ENCODE results near the gene GPC3. TPM values are rescaled to one million over a fixed set of nuclear protein-coding genes. Genes with fewer than 3 reads are reported as not detected.

The GPC3 gene
- total RNA-seq, 1 donor from 2014 or later = 15.5 TPM

- no peaks in the 10 kb centered on the region for H3K4me1 ChIP-seq
Measured at GRCh38 chrX:133590703-133591505, 394.5 kb downstream of the GPC3 start.

GRCh38 chrX:133588827-133589226 lies 396.6 kb downstream of the GPC3 start:
- Histone ChIP-seq H3K4me3 (no peak overlapping the region), H3K27me3 (no peaks in the 10 kb centered on the region), H3K36me3 (no peaks in the 10 kb centered on the region), H3K9me3 (no peaks in the 10 kb centered on the region), H3K4me1 (no peaks in the 10 kb centered on the region), H3K27ac (no peak overlapping the region)
- intact Hi-C loops (cut with DNase I) = no loop called here
- no peak for DNase-seq (ENCODE audit: extremely low spot score in 2 of 2)
- no peak for TF ChIP-seq POLR2AphosphoS5 (IDR thresholded peaks at IDR 0.05; ENCODE audit: insufficient read depth in 1 of 2, low read depth in 1 of 2)
- TF ChIP-seq POLR2A (IDR thresholded peaks at IDR 0.05) = no peak

More at GRCh38 chrX:133590703-133591505, 394.5 kb downstream of the GPC3 start:
- no peaks in the 10 kb centered on the region for H3K36me3 ChIP-seq
- intact Hi-C loops (cut with DNase I) = loop anchor here (5.0 kb wide), 1 partner anchor 816 kb away; no protein-coding TSS in a partner anchor
- H3K9me3 ChIP-seq = no peaks in the 10 kb centered on the region
- H3K4me3 ChIP-seq = no peak overlapping the region
- TF ChIP-seq POLR2AphosphoS5 (IDR thresholded peaks at IDR 0.05; ENCODE audit: insufficient read depth in 1 of 2, low read depth in 1 of 2) = no peak
- no peak for TF ChIP-seq CTCF (IDR thresholded peaks at IDR 0.05)
- no peak for TF ChIP-seq POLR2A (IDR thresholded peaks at IDR 0.05)
- no peaks in the 10 kb centered on the region for H3K27me3 ChIP-seq
- no peak for DNase-seq (ENCODE audit: extremely low spot score in 2 of 2)
- no peak overlapping the region for H3K27ac ChIP-seq

- Histone ChIP-seq H3K27me3 (no peaks in the 10 kb centered on the region), H3K4me1 (no peaks in the 10 kb centered on the region), H3K27ac (no peak overlapping the region), H3K36me3 (no peaks in the 10 kb centered on the region), H3K4me3 (no peak overlapping the region), H3K9me3 (no peaks in the 10 kb centered on the region)
- TF ChIP-seq POLR2AphosphoS5 (IDR thresholded peaks at IDR 0.05; ENCODE audit: insufficient read depth in 1 of 2, low read depth in 1 of 2) (no peak), POLR2A (IDR thresholded peaks at IDR 0.05) (no peak)
- intact Hi-C loops (cut with DNase I) = no loop called here
- no peak for DNase-seq (ENCODE audit: extremely low spot score in 2 of 2)
Measured at GRCh38 chrX:133587818-133588217, 397.6 kb downstream of the GPC3 start.

- Histone ChIP-seq H3K4me1 (no peaks in the 10 kb centered on the region), H3K9me3 (no peaks in the 10 kb centered on the region), H3K4me3 (no peak overlapping the region), H3K36me3 (no peaks in the 10 kb centered on the region), H3K27ac (no peak overlapping the region), H3K27me3 (no peaks in the 10 kb centered on the region)
- intact Hi-C loops (cut with DNase I) = no loop called here
- DNase-seq (ENCODE audit: extremely low spot score in 2 of 2) = no peak
- TF ChIP-seq POLR2A (IDR thresholded peaks at IDR 0.05) = no peak
- TF ChIP-seq CTCF (IDR thresholded peaks at IDR 0.05) = no peak
- TF ChIP-seq POLR2AphosphoS5 (IDR thresholded peaks at IDR 0.05; ENCODE audit: insufficient read depth in 1 of 2, low read depth in 1 of 2) = no peak
Measured at GRCh38 chrX:133587071-133587470, 398.3 kb downstream of the GPC3 start.

- no peak for DNase-seq (ENCODE audit: extremely low spot score in 2 of 2)
- Histone ChIP-seq H3K4me3 (no peak overlapping the region), H3K27me3 (no peaks in the 10 kb centered on the region), H3K9me3 (no peaks in the 10 kb centered on the region), H3K4me1 (no peaks in the 10 kb centered on the region), H3K36me3 (no peaks in the 10 kb centered on the region), H3K27ac (no peak overlapping the region)
- TF ChIP-seq POLR2AphosphoS5 (IDR thresholded peaks at IDR 0.05; ENCODE audit: insufficient read depth in 1 of 2, low read depth in 1 of 2) (no peak), POLR2A (IDR thresholded peaks at IDR 0.05) (no peak)
- intact Hi-C loops (cut with DNase I) = no loop called here
Measured at GRCh38 chrX:133586443-133586842, 399.0 kb downstream of the GPC3 start.

- Histone ChIP-seq H3K27me3 (no peaks in the 10 kb centered on the region), H3K27ac (no peak overlapping the region), H3K9me3 (no peaks in the 10 kb centered on the region), H3K4me3 (no peak overlapping the region), H3K4me1 (no peaks in the 10 kb centered on the region), H3K36me3 (no peaks in the 10 kb centered on the region)
- TF ChIP-seq POLR2AphosphoS5 (IDR thresholded peaks at IDR 0.05; ENCODE audit: insufficient read depth in 1 of 2, low read depth in 1 of 2) = no peak
- no peak for TF ChIP-seq CTCF (IDR thresholded peaks at IDR 0.05)
- TF ChIP-seq POLR2A (IDR thresholded peaks at IDR 0.05) = no peak
- no peak for DNase-seq (ENCODE audit: extremely low spot score in 2 of 2)
- intact Hi-C loops (cut with DNase I) = no loop called here
Measured at GRCh38 chrX:133583825-133584224, 401.6 kb downstream of the GPC3 start.
